GM21360 (cell line): ENCODE measurements around the gene DYNLT5.
"Not testable (repeated sequence)": the region's sequence is repeated elsewhere in the genome, so short reads cannot be mapped to it uniquely, and the experiment has no call there.

Source experiments
- ATAC-seq: cut with Tn5 transposase; IDR thresholded peaks from one replicate; pipeline ENCODE4 v1.9.1; 2021; ENCODE audit warnings: mild to moderate bottlenecking, moderate library complexity; ENCODE audit not compliant: unreplicated experiment

The DYNLT5 gene

DNA sequence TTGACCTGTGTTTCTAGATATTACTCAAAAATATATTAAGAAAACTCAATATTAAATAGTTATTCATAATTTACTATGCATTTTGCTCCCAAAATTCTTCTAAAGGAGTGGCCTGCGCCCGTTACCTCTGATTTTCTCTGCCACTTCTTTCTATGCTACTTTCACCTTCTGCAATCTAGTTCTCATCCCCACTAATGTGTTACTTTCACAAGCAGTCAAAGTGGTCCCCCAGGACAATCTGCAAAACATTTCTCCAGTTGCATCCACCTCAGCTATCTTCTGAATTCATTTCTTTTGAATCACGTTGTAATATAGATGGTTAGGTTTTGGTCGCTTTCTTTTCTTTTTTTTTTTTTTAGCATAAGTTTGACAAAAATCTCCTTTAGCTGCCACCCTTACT, 35.4 kb downstream of the DYNLT5 start:
- ATAC-seq: peak; percentile 41

DNA sequence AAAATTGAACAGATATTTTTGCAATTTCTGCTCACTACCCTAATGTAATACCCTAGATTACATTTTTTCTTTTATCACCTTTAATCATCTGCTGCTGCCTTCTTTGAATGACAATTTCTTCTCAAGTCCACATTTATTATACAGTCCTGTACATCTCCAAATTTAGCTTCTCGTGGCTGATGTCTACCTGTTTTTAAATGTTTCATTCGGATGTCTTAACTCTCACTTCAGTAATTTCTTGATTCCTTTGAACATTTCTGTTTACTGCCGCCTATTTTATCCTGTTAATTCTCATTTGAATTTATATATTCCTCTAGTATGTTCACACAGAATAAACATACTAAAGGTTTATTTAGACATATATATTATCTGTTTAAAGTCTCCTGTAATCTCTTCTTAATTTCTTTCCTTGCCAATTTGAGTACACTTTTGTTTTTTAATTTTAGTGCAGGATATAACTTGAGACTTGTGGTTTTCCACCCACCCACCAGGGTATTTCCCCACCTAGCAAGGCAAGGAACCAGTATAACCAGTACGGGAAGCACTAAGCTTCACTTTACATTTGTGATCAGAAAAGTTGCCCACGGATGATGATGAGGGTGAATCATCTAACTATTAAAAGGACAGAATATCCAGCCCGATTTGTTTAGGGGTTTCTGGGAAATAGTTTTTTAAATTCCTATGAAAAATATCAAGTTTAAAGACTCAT, 36.1 kb downstream of the DYNLT5 start:
- ATAC-seq: peak; percentile 95

DNA sequence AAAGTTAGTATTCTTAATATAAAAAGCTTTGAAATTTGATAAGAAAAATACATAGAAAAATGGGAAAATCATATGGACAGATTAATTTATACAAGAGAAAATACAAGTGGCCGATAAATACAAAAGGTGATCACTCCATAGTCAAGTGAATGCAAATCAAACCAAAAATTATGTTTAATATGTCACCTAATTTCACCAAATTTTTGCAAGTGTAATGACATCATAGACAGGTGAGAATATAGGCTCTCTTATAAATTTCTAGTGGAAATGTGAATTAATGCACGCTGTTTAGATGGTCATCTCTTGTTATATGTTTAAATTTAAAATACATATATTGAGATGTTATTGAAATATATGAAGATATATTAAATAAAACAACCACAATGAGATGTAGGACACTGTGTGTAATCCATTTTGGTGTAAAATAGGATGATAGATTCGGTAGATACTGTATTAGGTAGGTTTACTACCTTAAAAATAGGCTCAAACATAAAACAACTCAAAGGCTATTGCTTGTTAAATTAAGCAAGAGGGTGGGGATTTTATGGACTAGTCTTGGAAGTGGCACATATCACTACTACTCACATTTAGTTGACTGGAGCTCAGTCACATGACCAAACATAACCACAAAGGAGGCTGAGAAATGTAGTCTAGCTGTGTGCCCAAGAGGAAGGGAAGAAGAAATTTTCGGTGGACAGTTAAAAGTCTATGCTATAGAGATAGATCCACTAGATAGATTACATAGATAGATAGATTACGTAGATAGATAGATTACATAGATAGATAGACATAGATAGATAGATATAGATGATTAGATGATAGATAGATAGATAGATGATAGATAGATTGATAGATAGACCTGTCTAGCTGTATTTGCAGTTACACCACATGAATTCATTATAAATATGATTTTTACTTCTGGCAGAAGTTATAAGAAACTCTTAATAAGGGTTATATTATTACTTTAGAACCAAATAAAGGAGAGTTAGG, 39.7 kb downstream of the DYNLT5 start:
- no peak for ATAC-seq

DNA sequence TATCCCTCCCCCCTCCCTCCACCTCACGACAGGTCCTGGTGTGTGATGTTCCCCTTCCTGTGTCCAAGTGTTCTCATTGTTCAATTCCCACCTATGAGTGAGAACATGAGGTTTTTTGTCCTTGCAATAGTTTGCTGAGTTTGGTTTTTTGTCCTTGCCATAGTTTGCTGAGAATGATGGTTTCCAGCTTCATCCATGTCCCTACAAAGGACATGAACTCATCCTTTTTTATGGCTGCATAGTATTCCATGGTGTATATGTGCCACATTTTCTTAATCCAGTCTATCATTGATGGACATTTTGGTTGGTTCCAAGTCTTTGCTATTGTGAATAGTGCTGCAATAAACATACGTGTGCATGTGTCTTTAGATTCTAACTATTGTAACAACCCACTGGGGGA, 43.6 kb downstream of the DYNLT5 start:
- ATAC-seq: not testable (repeated sequence)

DNA sequence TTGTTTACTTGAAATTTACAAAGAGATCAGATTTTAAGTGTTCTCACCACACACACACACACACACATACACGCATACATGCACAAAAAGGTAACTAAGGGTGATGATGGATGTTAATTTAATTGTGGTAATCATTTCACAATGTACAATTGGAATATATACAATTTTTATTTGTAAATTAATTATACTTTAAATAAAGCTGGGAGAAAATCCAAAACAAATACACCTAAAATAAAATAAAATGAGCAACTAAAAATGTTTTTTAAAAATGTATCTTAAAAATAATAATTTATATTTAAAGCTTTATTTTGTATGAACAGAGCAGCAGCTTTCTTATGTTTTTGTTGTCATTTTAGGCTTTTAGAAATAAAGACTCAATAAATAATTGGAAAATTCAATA, 57.0 kb downstream of the DYNLT5 start:
- no peak for ATAC-seq

DNA sequence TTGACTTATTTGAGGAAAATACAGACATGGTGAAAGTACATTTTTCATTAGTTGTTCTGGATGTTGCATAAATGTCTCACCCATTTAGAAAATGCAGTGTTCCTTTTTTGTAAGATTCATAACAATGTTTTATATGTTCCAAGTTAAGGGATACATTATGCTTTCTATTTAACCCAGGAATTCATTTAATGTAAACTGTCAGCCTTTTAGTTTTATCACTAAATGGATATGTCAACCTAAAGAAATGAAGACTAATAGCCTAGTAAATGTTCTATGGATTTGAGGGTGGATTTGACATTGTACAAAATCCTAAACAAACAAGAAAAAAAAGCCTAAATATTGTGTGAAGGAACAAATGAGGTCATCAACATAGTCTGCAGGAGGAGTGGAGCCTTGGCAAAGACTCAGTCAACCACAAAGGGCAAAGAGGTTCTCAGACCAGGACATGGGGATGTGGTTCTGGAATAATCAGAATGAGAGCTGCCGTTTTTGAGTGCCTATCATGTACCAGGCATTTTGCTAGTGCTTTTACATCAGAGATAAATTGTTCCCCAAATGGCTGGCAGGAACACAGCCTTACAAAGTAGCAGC, 57.6 kb downstream of the DYNLT5 start:
- ATAC-seq: no peak

DNA sequence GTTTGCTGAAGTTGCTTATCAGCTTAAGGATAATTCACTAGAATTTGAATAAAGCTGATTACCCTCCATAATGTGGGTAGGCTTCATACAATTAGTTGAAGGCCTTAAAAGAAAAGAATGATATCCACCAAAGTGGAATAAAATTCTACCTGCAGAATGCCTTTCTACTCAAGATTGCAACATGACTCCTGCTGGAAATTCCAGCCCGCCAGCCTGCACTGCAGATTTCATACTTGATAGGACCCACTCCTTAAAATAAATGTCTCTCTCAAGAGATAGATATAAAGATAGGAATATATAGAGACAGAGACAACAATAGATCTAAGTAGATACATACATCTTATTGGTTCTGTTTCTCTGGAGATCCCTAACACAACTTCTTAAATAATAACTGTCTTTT, 72.5 kb downstream of the DYNLT5 start:
- ATAC-seq: no peak
